ENCODE measurements around the gene RNF144B. TPM values are rescaled to one million over a fixed set of nuclear protein-coding genes. Genes with fewer than 3 reads are reported as not detected.

The RNF144B gene
- total RNA-seq, 4 donors from 2014 or later = 30.6 to 57.4 (median 44.9) TPM

DNA sequence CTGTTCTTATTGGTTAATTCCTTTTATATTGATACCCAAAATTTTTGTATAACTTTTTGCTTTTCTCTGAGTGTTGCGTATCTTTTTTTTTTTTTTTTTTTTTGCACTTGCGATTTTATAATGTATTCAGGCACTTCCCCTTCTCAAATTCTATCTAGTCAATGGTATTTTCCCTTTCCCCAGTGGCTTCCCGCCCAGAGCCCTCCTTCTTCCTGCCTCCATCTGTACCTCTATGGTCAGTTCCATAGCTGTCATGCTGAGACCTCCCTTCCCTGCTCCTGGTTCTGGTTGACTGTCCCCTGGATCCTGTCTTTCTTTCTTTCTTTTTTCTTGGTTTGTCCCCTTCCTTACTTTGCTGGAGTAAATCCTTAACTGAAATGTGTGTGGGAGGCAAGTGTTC is 94.7 kb downstream of the RNF144B start:
- TF ChIP-seq, protein P1, sequence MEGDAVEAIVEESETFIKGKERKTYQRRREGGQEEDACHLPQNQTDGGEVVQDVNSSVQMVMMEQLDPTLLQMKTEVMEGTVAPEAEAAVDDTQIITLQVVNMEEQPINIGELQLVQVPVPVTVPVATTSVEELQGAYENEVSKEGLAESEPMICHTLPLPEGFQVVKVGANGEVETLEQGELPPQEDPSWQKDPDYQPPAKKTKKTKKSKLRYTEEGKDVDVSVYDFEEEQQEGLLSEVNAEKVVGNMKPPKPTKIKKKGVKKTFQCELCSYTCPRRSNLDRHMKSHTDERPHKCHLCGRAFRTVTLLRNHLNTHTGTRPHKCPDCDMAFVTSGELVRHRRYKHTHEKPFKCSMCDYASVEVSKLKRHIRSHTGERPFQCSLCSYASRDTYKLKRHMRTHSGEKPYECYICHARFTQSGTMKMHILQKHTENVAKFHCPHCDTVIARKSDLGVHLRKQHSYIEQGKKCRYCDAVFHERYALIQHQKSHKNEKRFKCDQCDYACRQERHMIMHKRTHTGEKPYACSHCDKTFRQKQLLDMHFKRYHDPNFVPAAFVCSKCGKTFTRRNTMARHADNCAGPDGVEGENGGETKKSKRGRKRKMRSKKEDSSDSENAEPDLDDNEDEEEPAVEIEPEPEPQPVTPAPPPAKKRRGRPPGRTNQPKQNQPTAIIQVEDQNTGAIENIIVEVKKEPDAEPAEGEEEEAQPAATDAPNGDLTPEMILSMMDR (IDR thresholded peaks at IDR 0.05) = no peak
- TF ChIP-seq POLR2A (IDR thresholded peaks at IDR 0.05) = no peak
- H3K4me3 ChIP-seq (ENCODE audit: low read depth, poor library complexity, severe bottlenecking) = no peak overlapping the region
- DNase-seq (ENCODE audit: low spot score in 2 of 2) = no peak
- 85 to 97% methylated on average over 3 of the region's 3 CpGs for WGBS, 2 donors
- intact Hi-C loops (cut with DNase I; ENCODE audit: low total_unique reads) = no loop called here

DNA sequence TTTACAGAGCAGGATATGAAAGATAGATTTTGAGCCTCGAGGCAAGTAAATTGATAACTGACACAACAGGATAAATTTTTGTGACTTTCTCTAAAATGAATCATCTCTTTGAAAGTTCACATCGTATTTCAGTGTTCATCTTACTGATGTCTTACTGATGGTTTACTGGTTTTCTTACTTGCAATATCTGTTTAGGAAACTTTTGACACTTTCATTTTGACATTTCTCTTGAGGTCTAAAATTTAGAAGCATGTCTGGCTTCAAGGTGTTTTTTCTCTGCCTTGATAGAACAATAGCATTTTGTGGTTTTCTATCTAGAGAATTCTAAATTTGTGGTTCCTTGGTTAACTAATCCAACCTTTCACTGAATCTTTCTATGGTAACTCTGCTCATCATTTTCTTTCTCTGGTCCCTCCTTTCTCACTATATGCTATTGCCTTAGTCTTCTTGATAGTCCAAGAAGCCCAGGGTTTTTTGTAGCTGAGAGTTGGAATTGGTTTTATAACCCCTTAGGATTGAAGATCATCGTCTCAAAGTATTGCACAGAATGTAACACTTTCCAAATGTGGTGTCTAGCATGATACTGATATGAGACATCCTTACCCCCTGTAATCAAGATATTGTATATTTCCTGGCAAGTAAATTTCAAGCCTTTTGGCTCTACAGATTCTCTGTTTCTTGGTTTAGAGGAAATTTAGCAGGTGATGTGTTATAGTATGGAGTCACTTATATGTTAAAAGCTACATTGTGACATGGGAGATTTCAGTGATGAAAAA is 98.7 kb downstream of the RNF144B start:
- WGBS, 2 donors = 43 to 50% methylated on average over 3 of the region's 3 CpGs
- no peak overlapping the region for H3K4me3 ChIP-seq (ENCODE audit: low read depth, poor library complexity, severe bottlenecking)
- DNase-seq (ENCODE audit: low spot score in 2 of 2) = no peak
- TF ChIP-seq, protein P1 (IDR thresholded peaks at IDR 0.05) = no peak
- TF ChIP-seq POLR2A (IDR thresholded peaks at IDR 0.05) = no peak
- intact Hi-C loops (cut with DNase I; ENCODE audit: low total_unique reads) = no loop called here

DNA sequence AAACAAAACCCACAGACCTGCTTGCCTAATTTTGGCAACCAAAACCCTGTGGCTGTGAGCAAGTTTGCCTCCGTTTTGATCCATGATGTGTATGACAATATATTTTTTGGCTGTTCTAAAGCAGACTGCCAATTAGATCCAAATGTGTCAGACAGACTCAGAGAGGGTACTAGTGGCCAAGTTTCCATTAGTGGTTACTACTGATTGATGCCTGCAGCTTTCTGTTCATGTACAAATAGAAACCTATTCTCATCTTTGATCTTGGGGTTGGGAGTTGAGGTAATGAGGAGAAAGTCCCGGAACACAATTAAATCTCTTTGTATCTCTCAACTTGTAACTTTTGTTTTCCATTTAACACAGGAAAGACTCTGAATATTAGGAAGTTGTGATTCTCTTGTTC is 100.9 kb downstream of the RNF144B start:
- 22 to 24% methylated on average over 2 of the region's 2 CpGs for WGBS, 2 donors
- no peak overlapping the region for H3K4me3 ChIP-seq (ENCODE audit: low read depth, poor library complexity, severe bottlenecking)
- TF ChIP-seq, protein P1 (IDR thresholded peaks at IDR 0.05) = no peak
- no peak for TF ChIP-seq POLR2A (IDR thresholded peaks at IDR 0.05)
- intact Hi-C loops (cut with DNase I; ENCODE audit: low total_unique reads) = no loop called here
- no peak for DNase-seq (ENCODE audit: low spot score in 2 of 2)

DNA sequence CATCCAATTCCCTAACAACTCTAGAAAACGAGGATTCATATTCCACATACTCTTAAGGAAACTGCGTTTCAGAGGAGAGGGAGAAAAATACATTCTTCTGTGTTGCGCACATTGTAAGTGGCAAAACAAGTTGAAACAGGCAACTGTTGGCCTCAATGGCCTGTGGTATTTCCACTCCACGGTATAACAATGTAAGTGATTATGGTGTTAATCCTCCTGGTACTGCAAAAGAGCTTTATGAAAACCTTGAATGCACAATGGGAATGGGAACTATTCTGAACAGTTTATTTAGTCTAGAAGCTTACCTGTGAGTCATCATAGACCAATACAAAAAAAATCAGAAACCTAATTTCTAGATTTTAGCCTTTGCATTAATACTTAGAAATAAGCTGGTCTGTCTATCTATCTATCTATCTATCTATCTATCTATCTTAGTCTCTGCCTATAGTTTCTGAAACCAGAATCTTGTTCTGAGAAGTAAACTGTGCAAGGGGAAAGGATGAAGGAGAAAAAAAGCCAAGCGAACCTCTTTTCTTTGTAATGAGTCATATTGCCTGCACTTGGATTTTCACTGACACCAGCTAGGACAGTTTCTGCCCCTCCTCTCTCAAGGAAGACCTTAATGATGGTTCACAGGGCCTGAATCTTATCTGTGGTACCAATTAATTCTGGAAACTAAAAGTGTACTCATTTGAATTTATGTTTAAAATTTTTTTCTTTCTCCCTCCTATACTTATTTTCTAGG is 101.5 kb downstream of the RNF144B start:
- TF ChIP-seq POLR2A (IDR thresholded peaks at IDR 0.05) = no peak
- TF ChIP-seq, protein P1 (IDR thresholded peaks at IDR 0.05) = no peak
- 41 to 47% methylated on average over 5 of the region's 5 CpGs for WGBS, 2 donors
- no peak overlapping the region for H3K4me3 ChIP-seq (ENCODE audit: low read depth, poor library complexity, severe bottlenecking)
- no peak for DNase-seq (ENCODE audit: low spot score in 2 of 2)
- intact Hi-C loops (cut with DNase I; ENCODE audit: low total_unique reads) = no loop called here

DNA sequence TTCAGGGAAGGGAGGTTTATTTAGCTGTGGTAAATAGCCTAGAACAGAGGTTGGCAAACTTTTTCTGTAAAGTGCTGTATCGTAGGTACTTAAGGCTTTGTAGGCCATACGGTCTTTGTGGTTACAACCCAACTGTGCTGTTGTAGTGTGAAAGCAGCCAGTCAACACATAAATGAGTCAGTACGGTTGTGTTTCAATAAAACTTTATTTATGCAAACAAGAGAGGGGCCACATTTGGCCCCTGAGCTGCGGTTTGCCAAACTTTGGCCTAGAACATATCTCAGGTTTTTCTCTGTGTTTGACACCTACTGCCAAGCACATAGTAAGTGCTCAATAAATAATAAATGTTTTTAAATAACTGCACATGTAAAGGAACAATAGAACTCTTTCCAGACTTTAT is 102.2 kb downstream of the RNF144B start:
- WGBS, 2 donors = 85 to 94% methylated on average over 4 of the region's 4 CpGs
- DNase-seq (ENCODE audit: low spot score in 2 of 2) = no peak
- TF ChIP-seq POLR2A (IDR thresholded peaks at IDR 0.05) = no peak
- TF ChIP-seq, protein P1 (IDR thresholded peaks at IDR 0.05) = no peak
- no peak overlapping the region for H3K4me3 ChIP-seq (ENCODE audit: low read depth, poor library complexity, severe bottlenecking)
- intact Hi-C loops (cut with DNase I; ENCODE audit: low total_unique reads) = no loop called here
